H1 (cell line): Measurements from ENCODE around the gene RERG. TPM values are rescaled to one million over a fixed set of nuclear protein-coding genes. Genes with fewer than 3 reads are reported as not detected.

Source experiments
- CTCF ChIA-PET: fragments of 300-600 bp; sonication (Branson Sonifier 250); formaldehyde crosslinking; loops from one replicate; lab custom pipeline; 2021; ENCODE audit not compliant: partially characterized antibody; lab: Charles Lee
- POLR2A ChIA-PET: fragments of 300-600 bp; sonication (Branson Sonifier 250); formaldehyde crosslinking; loops from one replicate; lab custom pipeline; 2021; ENCODE audit warnings: inconsistent platforms; ENCODE audit not compliant: partially characterized antibody; lab: Charles Lee
- DNase-seq, 2 experiments: peaks; one replicate each; pipeline versions ENCODE4 v3.0.0 to v3.0.0-alpha.2; 2010 to 2022; ENCODE audit warnings: low spot score in 2 of 2, low read depth in 1 of 2, mixed read lengths in 1 of 2
- FAIRE-seq: peaks from 2 replicates; lab custom pipeline; 2011; peaks lifted over from hg19 to GRCh38; lab: Jason Lieb, UNC
- H2AFZ ChIP-seq: 2 replicates; pipeline ENCODE4 v1.8.1; 2012; ENCODE audit warnings: low read length, inconsistent platforms
- H2AK5ac ChIP-seq: 2 replicates; pipeline ENCODE4 v1.6.1; 2013; ENCODE audit warnings: low read depth, low read length
- H2BK120ac ChIP-seq: replicated peaks from 2 replicates; pipeline ENCODE3; 2013; ENCODE audit warnings: low read depth, low read length, inconsistent platforms
- H2BK12ac ChIP-seq: 2 replicates; pipeline ENCODE4 v1.6.1; 2013; ENCODE audit warnings: low read depth, low read length
- H2BK15ac ChIP-seq: 2 replicates; pipeline ENCODE4 v1.6.1; 2013; ENCODE audit warnings: low read length
- H2BK20ac ChIP-seq: 2 replicates; pipeline ENCODE4 v1.6.1; 2013; ENCODE audit warnings: low read length
- H2BK5ac ChIP-seq: 2 replicates; pipeline ENCODE4 v1.6.1; 2013; ENCODE audit warnings: low read depth, low read length
- H3K14ac ChIP-seq: 2 replicates; pipeline ENCODE4 v1.6.1; 2013; ENCODE audit warnings: inconsistent platforms; ENCODE audit not compliant: insufficient read length
- H3K18ac ChIP-seq: 2 replicates; pipeline ENCODE4 v1.6.1; 2013; ENCODE audit warnings: low read length; ENCODE audit errors: extremely low read depth
- H3K23ac ChIP-seq: 2 replicates; pipeline ENCODE4 v1.6.1; 2013; ENCODE audit warnings: inconsistent platforms; ENCODE audit not compliant: insufficient read length
- H3K23me2 ChIP-seq: 2 replicates; pipeline ENCODE4 v1.6.1; 2013; ENCODE audit warnings: low read depth, low read length
- H3K27ac ChIP-seq: 2 replicates; pipeline ENCODE4 v1.6.1; 2011; ENCODE audit warnings: low read depth, low read length, inconsistent platforms
- H3K27me3 ChIP-seq, 4 experiments: replicated peaks in 1 of 4; 1 replicate in 1 of 4; 2 replicates in 3 of 4; pipeline versions ENCODE4 v1.6.1 to v1.8.1; 2011 to 2013; ENCODE audit warnings: low read length in 3 of 4, mild to moderate bottlenecking in 3 of 4, inconsistent platforms in 2 of 4, mixed read lengths in 2 of 4, moderate library complexity in 1 of 4; ENCODE audit not compliant: control insufficient read depth in 3 of 4, insufficient read depth in 3 of 4; ENCODE audit errors: extremely low read depth in 1 of 4
- H3K36me3 ChIP-seq, 4 experiments: 2 replicates each; pipeline versions ENCODE4 v1.6.1 to v1.8.1; 2011 to 2013; ENCODE audit warnings: mild to moderate bottlenecking in 4 of 4, low read length in 3 of 4, moderate library complexity in 2 of 4, control low read depth in 1 of 4, inconsistent platforms in 1 of 4; ENCODE audit not compliant: insufficient read depth in 4 of 4, control insufficient read depth in 2 of 4
- H3K4ac ChIP-seq: replicated peaks from 2 replicates; pipeline ENCODE3; 2013; ENCODE audit warnings: low read length, low read depth, mixed read lengths, inconsistent platforms; ENCODE audit not compliant: insufficient read length
- H3K4me1 ChIP-seq, 4 experiments: replicated peaks in 1 of 4; 1 replicate in 1 of 4; 2 replicates in 3 of 4; pipeline versions ENCODE4 v1.6.1 to v1.8.1; 2011 to 2013; ENCODE audit warnings: low read length in 3 of 4, inconsistent platforms in 2 of 4, mixed read lengths in 1 of 4; ENCODE audit not compliant: insufficient read depth in 4 of 4, control insufficient read depth in 3 of 4
- H3K4me2 ChIP-seq, 2 experiments: 2 replicates each; pipeline versions ENCODE4 v1.6.1 to v1.8.1; 2011 to 2013; ENCODE audit warnings: low read depth in 2 of 2, low read length in 2 of 2, control low read depth in 1 of 2, inconsistent platforms in 1 of 2, mild to moderate bottlenecking in 1 of 2; ENCODE audit not compliant: insufficient read depth in 1 of 2
- H3K4me3 ChIP-seq, 4 experiments: fragments of 200-600, 300-600 bp in 1 of 4; sonication (generic), shearing (Covaris generic), sonication (Bioruptor Twin) in 1 of 4; 2 replicates each; pipeline versions ENCODE4 v1.5.1 to v1.8.1; 2011 to 2016; ENCODE audit warnings: low read length in 4 of 4, low read depth in 3 of 4, control low read depth in 2 of 4, inconsistent platforms in 2 of 4, mild to moderate bottlenecking in 2 of 4, mixed read lengths in 1 of 4, moderate library complexity in 1 of 4; ENCODE audit not compliant: insufficient read depth in 2 of 4; ENCODE audit errors: extremely low read depth in 1 of 4
- H3K56ac ChIP-seq: replicated peaks from 2 replicates; pipeline ENCODE3; 2013; ENCODE audit warnings: low read depth, mild to moderate bottlenecking, mixed read lengths, low read length, inconsistent platforms; ENCODE audit not compliant: insufficient read length
- H3K79me1 ChIP-seq: 2 replicates; pipeline ENCODE4 v1.6.1; 2013; ENCODE audit warnings: low read depth, low read length, control low read depth
- H3K79me2 ChIP-seq, 2 experiments: 2 replicates each; pipeline versions ENCODE4 v1.6.1 to v1.8.1; 2012 to 2013; ENCODE audit warnings: low read length in 2 of 2, mild to moderate bottlenecking in 2 of 2, inconsistent platforms in 1 of 2; ENCODE audit not compliant: insufficient read depth in 2 of 2, control insufficient read depth in 1 of 2
- H3K9ac ChIP-seq, 4 experiments: replicated peaks in 1 of 4; 1 replicate in 1 of 4; 2 replicates in 3 of 4; pipeline versions ENCODE4 v1.6.1 to v1.8.1; 2011 to 2013; ENCODE audit warnings: low read depth in 3 of 4, low read length in 3 of 4, control low read depth in 2 of 4, mild to moderate bottlenecking in 2 of 4, moderate library complexity in 2 of 4, inconsistent platforms in 1 of 4; ENCODE audit errors: extremely low read depth in 1 of 4
- H3K9me3 ChIP-seq, 2 experiments: 2 replicates each; pipeline versions ENCODE4 v1.6.1 to v1.8.1; 2012 to 2013; ENCODE audit warnings: mild to moderate bottlenecking in 2 of 2, moderate library complexity in 2 of 2, control low read depth in 1 of 2, inconsistent platforms in 1 of 2, low read depth in 1 of 2, low read length in 1 of 2, mixed read lengths in 1 of 2; ENCODE audit not compliant: insufficient read depth in 2 of 2
- H4K20me1 ChIP-seq, 2 experiments: replicated peaks in 1 of 2; 2 replicates each; pipeline versions ENCODE3 to v1.8.1; 2011 to 2013; ENCODE audit warnings: inconsistent platforms in 2 of 2, low read length in 2 of 2, mild to moderate bottlenecking in 1 of 2; ENCODE audit not compliant: insufficient read depth in 2 of 2, control insufficient read depth in 1 of 2
- H4K5ac ChIP-seq: 2 replicates; pipeline ENCODE4 v1.6.1; 2013; ENCODE audit warnings: low read length, low read depth, mixed read lengths, inconsistent platforms; ENCODE audit not compliant: insufficient read length
- H4K8ac ChIP-seq: 2 replicates; pipeline ENCODE4 v1.8.0; 2013; ENCODE audit warnings: mild to moderate bottlenecking, moderate library complexity, low read length, inconsistent platforms; ENCODE audit not compliant: insufficient read depth; ENCODE audit errors: extremely low read depth
- H4K91ac ChIP-seq: replicated peaks from 2 replicates; pipeline ENCODE3; 2013; ENCODE audit warnings: low read length, mixed read lengths, inconsistent platforms; ENCODE audit not compliant: insufficient read length
- CHD2 ChIP-seq: IDR thresholded peaks from 2 replicates; pipeline ENCODE4 v1.6.1; 2012; ENCODE audit warnings: low read length, improper control_type of control experiment
- SAP30 ChIP-seq: fragments of 300-600 bp; sonication (generic); IDR thresholded peaks from 2 replicates; pipeline ENCODE4 v1.7.1; 2012; ENCODE audit warnings: low read length, moderate library complexity, mild to moderate bottlenecking, inconsistent platforms; ENCODE audit not compliant: insufficient read depth, insufficient replicate concordance
- TAF7 ChIP-seq: optimal IDR thresholded peaks from 2 replicates; pipeline ENCODE3; 2011; ENCODE audit warnings: low read depth, mild to moderate bottlenecking, inconsistent platforms, low read length, moderate library complexity, borderline replicate concordance
- WGBS, 2 experiments: shearing (Covaris generic) in 1 of 2; methylation state at CpG; one replicate each; pipeline versions ENCODE4 v1.1.6 to v1.1.7; 2013 to 2015; ENCODE audit warnings: low lambda C conversion rate in 2 of 2, mixed read lengths in 2 of 2, inconsistent platforms in 1 of 2, low coverage in 1 of 2, missing lambda C conversion rate in 1 of 2; ENCODE audit not compliant: insufficient replicate concordance in 2 of 2, insufficient coverage in 1 of 2, insufficient read length in 1 of 2; ENCODE audit errors: extremely low coverage in 1 of 2, missing lambda C conversion rate in 1 of 2; 5-methylcytosine and 5-hydroxymethylcytosine counted together
- polyA plus RNA-seq, 7 experiments: library from polyadenylated mRNA; depleted of rRNA in 3 of 7; stranded (reverse) in 5 of 7; unstranded in 2 of 7; fragments of >200 nt in 5 of 7; fragments of 200-250 nt in 2 of 7; gene quantifications; 1 replicate in 5 of 7; 2 replicates in 1 of 7; 4 replicates in 1 of 7; pipeline versions ENCODE4 v1.2.1 to v1.2.3, GENCODE V29; 2011 to 2013; ENCODE audit warnings: missing spikeins in 2 of 7, mixed read lengths in 2 of 7
- total RNA-seq: library from RNA; stranded (reverse); fragmentation: NEBNext Ultra II Directional; extraction: Animal tissue kit (Norgen Biotek cat#: 25700); gene quantifications from 2 replicates; pipeline ENCODE4 v1.2.1, GENCODE V29; 2021

The RERG gene
- total and polyA plus RNA-seq, 2 of the 8 experiments (the other 6 are each of a cell fraction or from before 2014, with no cell fraction given), result 0.12 to 0.86 TPM

GRCh38 chr12:15114501-15114900 is 106.7 kb downstream of the RERG start:
- Histone ChIP-seq H2BK20ac (no peak overlapping the region), H3K79me2 (no peaks in the 10 kb centered on the region), H3K4me2 (no peak overlapping the region), H3K14ac (no peak overlapping the region), H2AK5ac (no peak overlapping the region), H4K8ac (no peak overlapping the region), H3K4me1 (no peaks in the 10 kb centered on the region), H3K36me3 (no peaks in the 10 kb centered on the region), H3K4ac (no peak overlapping the region), H3K27me3 (no peaks in the 10 kb centered on the region), H4K20me1 (no peaks in the 10 kb centered on the region), H3K23me2 (no peaks in the 10 kb centered on the region), H4K5ac (no peak overlapping the region), H2BK5ac (no peak overlapping the region), H2AFZ (0 out of 2 replicates have a peak overlapping the region, but pooled peaks have one; percentile 80), H3K9ac (no peak overlapping the region), H3K18ac (no peak overlapping the region), H3K79me1 (no peaks in the 10 kb centered on the region), H2BK15ac (no peak overlapping the region), H2BK12ac (no peak overlapping the region), H3K56ac (no peak overlapping the region), H3K4me3 (no peak overlapping the region), H3K9me3 (no peaks in the 10 kb centered on the region), H3K27ac (no peak overlapping the region), H2BK120ac (no peak overlapping the region), H4K91ac (no peak overlapping the region), H3K23ac (no peak overlapping the region)
- CTCF ChIA-PET, result no interaction called here
- no peak for DNase-seq
- 85% methylated on average over 4 of the region's 4 CpGs; no CpG with 5 or more reads in 1 of the 2 experiments for WGBS, 2 experiments
- TF ChIP-seq CHD2 (no peak), SAP30 (no peak), TAF7 (no peak)
- POLR2A ChIA-PET, result no interaction called here
- FAIRE-seq, result no peak
